K562 (cell line): ENCODE results near the gene TFEB. TPM values are rescaled to one million over a fixed set of nuclear protein-coding genes. Genes with fewer than 3 reads are reported as not detected.
A peak's percentile ranks its signal among the peaks of the same experiment; 100 is the strongest.

Experiments
- ATAC-seq: fragments of 200-7000 bp; cut with Tn5 transposase; 3 replicates; pipeline ENCODE4 v1.9.1; 2020; ENCODE audit warnings: moderate library complexity
- Bru-seq: library from RNA; stranded (reverse); fragments of 400-500 nt; gene quantifications from one replicate; lab custom pipeline; 2021; lab: Mats Ljungman, UMichigan
- BruChase-seq, 2 experiments: library from RNA; stranded (reverse); fragments of 400-500 nt; gene quantifications; one replicate each; lab custom pipeline; 2021; lab: Mats Ljungman, UMichigan
- BruUV-seq: library from RNA; stranded (reverse); fragments of 400-500 nt; replicated peaks from 2 replicates; lab custom pipeline; 2021; lab: Mats Ljungman, UMichigan
- CTCF ChIA-PET: fragments of 300-600 bp; formaldehyde crosslinking; extraction: SDS; loops from one replicate; lab custom pipeline; 2021; ENCODE audit warnings: low intra/inter-chr PET ratio; lab: Yijun Ruan, JAX
- POLR2A ChIA-PET: fragments of 300-600, 350-650 bp; sonication (Branson Sonifier 250); formaldehyde crosslinking; extraction: SDS; loops from one replicate; lab custom pipeline; 2021; ENCODE audit warnings: antibody characterized with exemption, inconsistent platforms; lab: Yijun Ruan, JAX
- DNase-seq, 4 experiments: peaks; one replicate each; pipeline versions ENCODE4 v3.0.0 to v3.0.0-alpha.2; 2011 to 2018; ENCODE audit warnings: low spot score in 3 of 4, mixed read lengths in 3 of 4; ENCODE audit errors: extremely low read depth in 1 of 4
- FAIRE-seq: peaks from 2 replicates; lab custom pipeline; 2011; peaks lifted over from hg19 to GRCh38; lab: Jason Lieb, UNC
- H2AFZ ChIP-seq: 2 replicates; pipeline ENCODE4 v1.6.0; 2011; ENCODE audit warnings: low read depth, low read length, control low read depth, inconsistent platforms
- H3K27ac ChIP-seq: fragments of 200-600 bp; 3 replicates; pipeline ENCODE4 v1.8.0; 2011; ENCODE audit warnings: low read depth, mild to moderate bottlenecking, control low read depth, inconsistent platforms, low read length, moderate library complexity, mixed read lengths; ENCODE audit errors: extremely low read depth
- H3K27me3 ChIP-seq, 2 experiments: fragments of 300-600 bp in 1 of 2; 2 replicates in 1 of 2; 3 replicates in 1 of 2; pipeline versions ENCODE4 v1.6.0 to v1.8.0; 2011; ENCODE audit warnings: inconsistent platforms in 2 of 2, low read length in 2 of 2, mild to moderate bottlenecking in 1 of 2, mixed read lengths in 1 of 2, moderate library complexity in 1 of 2; ENCODE audit not compliant: control insufficient read depth in 2 of 2, insufficient read depth in 2 of 2
- H3K36me3 ChIP-seq: fragments of 300-600 bp; 3 replicates; pipeline ENCODE4 v1.8.0; 2011; ENCODE audit warnings: mild to moderate bottlenecking, low read length, inconsistent platforms; ENCODE audit not compliant: control insufficient read depth, insufficient read depth
- H3K4me1 ChIP-seq, 2 experiments: fragments of 200-600 bp in 1 of 2; replicated peaks in 1 of 2; 2 replicates in 1 of 2; 3 replicates in 1 of 2; pipeline versions ENCODE4 v1.5.1 to v1.8.0; 2011; ENCODE audit warnings: inconsistent platforms in 2 of 2, low read length in 2 of 2, mild to moderate bottlenecking in 1 of 2, mixed read lengths in 1 of 2, moderate library complexity in 1 of 2; ENCODE audit not compliant: control insufficient read depth in 2 of 2, insufficient read depth in 2 of 2
- H3K4me2 ChIP-seq: 2 replicates; pipeline ENCODE4 v1.6.1; 2011; ENCODE audit warnings: low read length, control low read depth, inconsistent platforms, mixed read lengths; ENCODE audit not compliant: insufficient read depth
- H3K4me3 ChIP-seq: fragments of 200-600 bp; sonication (generic), shearing (Covaris generic); 2 replicates; pipeline ENCODE4 v1.5.1; 2016; ENCODE audit warnings: control low read depth, inconsistent platforms
- H3K79me2 ChIP-seq: fragments of 200-600 bp; 3 replicates; pipeline ENCODE4 v1.8.0; 2011; ENCODE audit warnings: low read length, inconsistent platforms; ENCODE audit not compliant: control insufficient read depth, insufficient read depth
- H3K9ac ChIP-seq, 2 experiments: 2 replicates each; pipeline versions ENCODE4 v1.6.0 to v1.6.1; 2011; ENCODE audit warnings: low read depth in 2 of 2, low read length in 2 of 2, control low read depth in 1 of 2, inconsistent platforms in 1 of 2, mild to moderate bottlenecking in 1 of 2, mixed read lengths in 1 of 2; ENCODE audit not compliant: insufficient read depth in 1 of 2
- H3K9me1 ChIP-seq: one replicate; pipeline ENCODE4 v1.6.0; 2011; ENCODE audit warnings: inconsistent platforms, mild to moderate bottlenecking, low read length, moderate library complexity; ENCODE audit not compliant: control insufficient read depth, insufficient read depth
- H3K9me3 ChIP-seq: replicated peaks from 2 replicates; pipeline ENCODE4 v1.5.1; 2011; ENCODE audit warnings: low read depth, low read length, inconsistent platforms; ENCODE audit not compliant: control insufficient read depth, insufficient read depth
- H4K20me1 ChIP-seq: replicated peaks from 2 replicates; pipeline ENCODE4 v1.6.1; 2011; ENCODE audit warnings: low read length, inconsistent platforms, mixed read lengths; ENCODE audit not compliant: control insufficient read depth, insufficient read depth
- CEBPB ChIP-seq: fragments of 450-650 bp; IDR thresholded peaks from 2 replicates; pipeline ENCODE4 v1.6.1; 2016; ENCODE audit warnings: missing genetic modification characterization, missing compliant biosample characterization
- ZNF79 ChIP-seq: fragments of 250-450 bp; sonication (Bioruptor Pico); IDR thresholded peaks from 2 replicates; pipeline ENCODE4 v1.4.0; 2020; ENCODE audit warnings: low read depth, mild to moderate bottlenecking, moderate library complexity
- WGBS: fragments of 100-300 bp; shearing (Covaris generic); methylation state at CpG from one replicate; pipeline ENCODE4 v1.1.6; 2016; ENCODE audit warnings: low coverage, mixed read lengths; ENCODE audit not compliant: insufficient coverage; ENCODE audit errors: missing lambda C conversion rate; 5-methylcytosine and 5-hydroxymethylcytosine counted together
- in situ Hi-C: fragments of 300-500 bp; cut with MboI; formaldehyde crosslinking; loops from 4 replicates; pipeline ENCODE4 v1.15.0; 2018; ENCODE audit warnings: inconsistent platforms, mixed read lengths
- intact Hi-C: fragments of 100-400 bp; cut with micrococcal nuclease; formaldehyde crosslinking; loops from 2 replicates; pipeline ENCODE4 v1.14.2; 2022
- long read RNA-seq, 3 experiments: library from polyadenylated mRNA in 2 of 3; library from RNA in 1 of 3; unstranded in 2 of 3; stranded (forward) in 1 of 3; transcript quantifications; one replicate each; pipeline ENCODE4 v2.0.0, GENCODE V29; 2019 to 2022
- polyA minus RNA-seq, 3 experiments: library from RNA; depleted of rRNA, polyadenylated mRNA; stranded (reverse); fragments of >200 nt; gene quantifications; 2 replicates each; pipeline ENCODE4 v1.2.3, GENCODE V29; 2011
- polyA plus RNA-seq, 8 experiments: library from polyadenylated mRNA; depleted of rRNA in 4 of 8; stranded (reverse) in 5 of 8; unstranded in 3 of 8; fragments of >200 nt; fragmentation: Nextera tagmentation in 2 of 8; fragmentation: Illumina TruSeq in 1 of 8; extraction: Ambion mirVana in 2 of 8; extraction: Trizol in 1 of 8; gene quantifications; 2 replicates each; pipeline versions ENCODE4 v1.2.1 to v1.2.3, GENCODE V29; 2011 to 2014; ENCODE audit warnings: inconsistent platforms in 1 of 8, missing spikeins in 1 of 8
- total RNA-seq, 7 experiments: library from RNA; depleted of rRNA in 6 of 7; stranded (reverse); fragments of >200 nt in 6 of 7; fragmentation: Illumina TruSeq in 2 of 7; extraction: Trizol in 2 of 7; gene quantifications; 2 replicates each; pipeline versions ENCODE4 v1.2.1 to v1.2.3, GENCODE V29; 2011 to 2021; ENCODE audit warnings: low replicate concordance in 1 of 7
- TF ChIP-seq, protein P1 (sequence below): sonication (generic); formaldehyde crosslinking; IDR thresholded peaks from 2 replicates; pipeline ENCODE4 v1.8.1; 2023; ENCODE audit warnings: mild to moderate bottlenecking, missing genetic modification reagents

Gene TFEB
- total RNA-seq (2011; cell fraction: chromatin; rRNA removed; ENCODE audit: low replicate concordance) = 2.1 and 8.5 TPM in 2 replicates
- total RNA-seq (2011; cell fraction: nucleolus; rRNA removed) = 4.5 and 5.3 TPM in 2 replicates
- total RNA-seq (2011; cell fraction: nucleoplasm; rRNA removed) = 3.0 and 3.6 TPM in 2 replicates
- total RNA-seq (2014; rRNA removed) (3.8 and 4.4 TPM in 2 replicates), total RNA-seq (2014; rRNA removed; fragmentation: Illumina TruSeq; extraction: Trizol) (0.64 and 0.84 TPM in 2 replicates), total RNA-seq (2015; rRNA removed; fragmentation: Illumina TruSeq; extraction: Trizol) (1.1 TPM in 2 replicates), total RNA-seq (2021) (3.6 and 4.7 TPM in 2 replicates), polyA plus RNA-seq (2011; rRNA removed) (2.0 and 4.4 TPM in 2 replicates), polyA plus RNA-seq (2014; fragmentation: Illumina TruSeq; extraction: Trizol) (2.0 TPM in 2 replicates), polyA plus RNA-seq (2014; fragmentation: Nextera tagmentation; extraction: Ambion mirVana) (under 1 TPM; 0.04 to 0.07 TPM), polyA plus RNA-seq (2014; rRNA removed) (1.8 and 2.4 TPM in 2 replicates), polyA minus RNA-seq (2011; rRNA and poly(A)+ RNA removed) (1.3 and 2.2 TPM in 2 replicates), Bru-seq, nascent RNA (percentile 45 among the genes with signal in this experiment), BruChase-seq, experiment 1, labeled RNA remaining after a 2-hour chase (percentile 42 among the genes with signal in this experiment), BruChase-seq, experiment 2, labeled RNA remaining after a 6-hour chase (percentile 48 among the genes with signal in this experiment)
- polyA plus RNA-seq (2011; cell fraction: cytosol; rRNA removed) = 3.6 and 5.6 TPM in 2 replicates
- 2.6 and 4.3 TPM in 2 replicates for polyA plus RNA-seq (2011; cell fraction: nucleus; rRNA removed)
- 1.7 and 3.4 TPM in 2 replicates for polyA plus RNA-seq (2012)
- polyA minus RNA-seq (2011; cell fraction: cytosol; rRNA and poly(A)+ RNA removed) = 2.2 and 3.1 TPM in 2 replicates
- polyA minus RNA-seq (2011; cell fraction: nucleus; rRNA and poly(A)+ RNA removed) = 2.3 and 2.7 TPM in 2 replicates
- long read RNA-seq, experiment 1, transcript TFEB-204 (9 exons, 2,331 nt) = major isoform, 8 of 11 reads
- long read RNA-seq, experiment 1, partial matches to known transcripts = 3 of 11 reads
- long read RNA-seq, experiment 1, other reads (novel, unspliced or antisense) = 0 of 11 reads
- long read RNA-seq, experiment 2, partial matches to known transcripts = 0 of 1 reads
- long read RNA-seq, experiment 2, other reads (novel, unspliced or antisense) = 0 of 1 reads
- long read RNA-seq, experiment 3 = 0 reads

GRCh38 chr6:41735427-41736185 lies at the start of gene TFEB:
TSS of gene TFEB (minus strand) at chr6:41735608. CDS start at chr6:41691213, 44,395 bp downstream.
- intact Hi-C loops (loop anchor here (1.0 to 2.0 kb wide), 2 partner anchors 31 to 41 kb away; no protein-coding TSS in a partner anchor), in situ Hi-C loops (loop anchor here (5.0 kb wide), 1 partner anchor 37 kb away; no protein-coding TSS in a partner anchor)
- Histone ChIP-seq H3K9ac (peak within 1 kb of the TSS; percentile 50 to 92; a peak in 3 of 4 replicates), H3K9me1 (no peaks in the 10 kb centered on the region), H3K27me3 (peaks cover 10 to 33% of the 10 kb centered on the region in 2 experiments; a peak in 3 of 5 replicates), H3K79me2 (no peaks in the 10 kb centered on the region), H3K36me3 (no peaks in the 10 kb centered on the region), H3K4me1 (peaks cover 5 to 29% of the 10 kb centered on the region in 2 experiments), H4K20me1 (peaks cover 3% of the 10 kb centered on the region), H3K27ac (no peak within 1 kb of the TSS), H3K4me2 (peak within 1 kb of the TSS; percentile 85), H2AFZ (peak within 1 kb of the TSS; percentile 90), H3K4me3 (peak within 1 kb of the TSS; percentile 63), H3K9me3 (no peaks in the 10 kb centered on the region)
- peak; percentile 95 to 98 (median 97) for DNase-seq
- POLR2A ChIA-PET = interaction anchor here (0.6 kb wide), 1 partner anchor 1466 kb away, joined by 3 read pairs; no protein-coding TSS in a partner anchor
- WGBS = 4% methylated on average over 39 of the region's 50 CpGs
- CTCF ChIA-PET = interaction anchor here (0.8 to 2.6 kb wide), 4 partner anchors 40 to 308 kb away, joined by 3 to 19 read pairs (median 8); partner anchors contain the start of gene FRS3
- BruUV-seq = no TSS peak
- ATAC-seq = peak; percentile 89
- peak; percentile 97 for FAIRE-seq
- no peak for TF ChIP-seq ZNF79
- TF ChIP-seq, protein P1, sequence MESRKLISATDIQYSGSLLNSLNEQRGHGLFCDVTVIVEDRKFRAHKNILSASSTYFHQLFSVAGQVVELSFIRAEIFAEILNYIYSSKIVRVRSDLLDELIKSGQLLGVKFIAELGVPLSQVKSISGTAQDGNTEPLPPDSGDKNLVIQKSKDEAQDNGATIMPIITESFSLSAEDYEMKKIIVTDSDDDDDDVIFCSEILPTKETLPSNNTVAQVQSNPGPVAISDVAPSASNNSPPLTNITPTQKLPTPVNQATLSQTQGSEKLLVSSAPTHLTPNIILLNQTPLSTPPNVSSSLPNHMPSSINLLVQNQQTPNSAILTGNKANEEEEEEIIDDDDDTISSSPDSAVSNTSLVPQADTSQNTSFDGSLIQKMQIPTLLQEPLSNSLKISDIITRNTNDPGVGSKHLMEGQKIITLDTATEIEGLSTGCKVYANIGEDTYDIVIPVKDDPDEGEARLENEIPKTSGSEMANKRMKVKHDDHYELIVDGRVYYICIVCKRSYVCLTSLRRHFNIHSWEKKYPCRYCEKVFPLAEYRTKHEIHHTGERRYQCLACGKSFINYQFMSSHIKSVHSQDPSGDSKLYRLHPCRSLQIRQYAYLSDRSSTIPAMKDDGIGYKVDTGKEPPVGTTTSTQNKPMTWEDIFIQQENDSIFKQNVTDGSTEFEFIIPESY = peak; percentile 43; the same call in 1 of the 2 replicates
- no peak for TF ChIP-seq CEBPB (tag)
